ENCODE results near the gene LMF1.

- TF ChIP-seq CTCF (IDR thresholded peaks at IDR 0.05; ENCODE audit: low read depth, low read length) (no peak), POLR2A (IDR thresholded peaks at IDR 0.05; ENCODE audit: extremely low read depth, insufficient read length) (no peak)
Observed at GRCh38 chr16:1005286-1005685, 34.5 kb upstream of the LMF1 start.
